Astrocyte (in vitro differentiated cells and primary cell): ENCODE data around the gene PRR15. TPM values are rescaled to one million over a fixed set of nuclear protein-coding genes. Genes with fewer than 3 reads are reported as not detected.

ENCODE experiments used
- DNase-seq: peaks from one replicate; pipeline ENCODE4 v3.0.0-alpha.2; 2010; ENCODE audit warnings: low read depth
- FAIRE-seq: peaks from 2 replicates; lab custom pipeline; 2011; peaks lifted over from hg19 to GRCh38; lab: Jason Lieb, UNC
- H2AFZ ChIP-seq: 2 replicates; pipeline ENCODE4 v1.6.0; 2012; ENCODE audit warnings: low read depth, low read length, inconsistent platforms
- H3K27ac ChIP-seq: 2 replicates; pipeline ENCODE4 v1.5.1; 2011; ENCODE audit warnings: low read depth, low read length, inconsistent platforms
- H3K27me3 ChIP-seq: 2 replicates; pipeline ENCODE4 v1.6.0; 2011; ENCODE audit warnings: low read length, inconsistent platforms; ENCODE audit not compliant: insufficient read depth
- H3K36me3 ChIP-seq: 2 replicates; pipeline ENCODE4 v1.5.1; 2011; ENCODE audit warnings: low read length, inconsistent platforms; ENCODE audit not compliant: insufficient read depth
- H3K4me1 ChIP-seq: 2 replicates; pipeline ENCODE4 v1.5.1; 2011; ENCODE audit warnings: low read length, inconsistent platforms; ENCODE audit not compliant: insufficient read depth
- H3K4me2 ChIP-seq: 2 replicates; pipeline ENCODE4 v1.6.0; 2012; ENCODE audit warnings: low read length, inconsistent platforms
- H3K4me3 ChIP-seq: 2 replicates; pipeline ENCODE4 v1.5.1; 2011; ENCODE audit warnings: low read depth, mild to moderate bottlenecking, low read length, inconsistent platforms; ENCODE audit not compliant: insufficient read depth
- H3K79me2 ChIP-seq: 2 replicates; pipeline ENCODE4 v1.6.0; 2012; ENCODE audit warnings: mild to moderate bottlenecking, low read length, inconsistent platforms; ENCODE audit not compliant: insufficient read depth
- H3K9ac ChIP-seq: 2 replicates; pipeline ENCODE4 v1.6.0; 2012; ENCODE audit warnings: mild to moderate bottlenecking, low read length, inconsistent platforms
- H3K9me3 ChIP-seq: 2 replicates; pipeline ENCODE4 v1.5.1; 2012; ENCODE audit warnings: low read depth, mild to moderate bottlenecking, low read length, inconsistent platforms; ENCODE audit not compliant: insufficient read depth
- H4K20me1 ChIP-seq: 2 replicates; pipeline ENCODE4 v1.6.0; 2012; ENCODE audit warnings: low read length, inconsistent platforms; ENCODE audit not compliant: insufficient read depth
- H3K27ac Mint-ChIP-seq: one replicate; pipeline ENCODE4 v1.8.0; 2021; ENCODE audit warnings: mild to moderate bottlenecking, mixed read lengths; ENCODE audit not compliant: unreplicated experiment
- H3K27me3 Mint-ChIP-seq: one replicate; pipeline ENCODE4 v1.8.0; 2021; ENCODE audit warnings: low read depth, mixed read lengths; ENCODE audit not compliant: unreplicated experiment
- H3K36me3 Mint-ChIP-seq: one replicate; pipeline ENCODE4 v1.8.0; 2021; ENCODE audit warnings: low read depth, mixed read lengths; ENCODE audit not compliant: unreplicated experiment
- H3K4me1 Mint-ChIP-seq: one replicate; pipeline ENCODE4 v1.8.0; 2021; ENCODE audit warnings: low read depth, mixed read lengths; ENCODE audit not compliant: unreplicated experiment
- H3K4me3 Mint-ChIP-seq: one replicate; pipeline ENCODE4 v1.8.0; 2021; ENCODE audit warnings: mild to moderate bottlenecking, moderate library complexity, mixed read lengths; ENCODE audit not compliant: unreplicated experiment
- H3K9me3 Mint-ChIP-seq: one replicate; pipeline ENCODE4 v1.8.0; 2021; ENCODE audit warnings: mild to moderate bottlenecking, mixed read lengths; ENCODE audit not compliant: unreplicated experiment
- EZH2 ChIP-seq: IDR thresholded peaks from 2 replicates; pipeline ENCODE4 v1.6.1; 2012; ENCODE audit warnings: mild to moderate bottlenecking, low read length, inconsistent platforms; ENCODE audit not compliant: insufficient read depth
- total RNA-seq: library from RNA; stranded (reverse); gene quantifications from 2 replicates; pipeline ENCODE4 v1.2.1, GENCODE V29; 2021
- TF ChIP-seq, protein P1 (sequence below): IDR thresholded peaks from 2 replicates; pipeline ENCODE4 v1.5.1; 2011; ENCODE audit warnings: low read depth, mild to moderate bottlenecking, inconsistent platforms, low read length, moderate library complexity; ENCODE audit not compliant: insufficient read depth

The PRR15 gene
- total RNA-seq, 1 donor from 2014 or later: 11.1 TPM

- no peaks in the 10 kb centered on the region for H3K79me2 ChIP-seq
- no peaks in the 10 kb centered on the region for H3K9me3 Mint-ChIP-seq
- peak overlapping the region; percentile 98 for H3K4me2 ChIP-seq
- TF ChIP-seq, protein P1, sequence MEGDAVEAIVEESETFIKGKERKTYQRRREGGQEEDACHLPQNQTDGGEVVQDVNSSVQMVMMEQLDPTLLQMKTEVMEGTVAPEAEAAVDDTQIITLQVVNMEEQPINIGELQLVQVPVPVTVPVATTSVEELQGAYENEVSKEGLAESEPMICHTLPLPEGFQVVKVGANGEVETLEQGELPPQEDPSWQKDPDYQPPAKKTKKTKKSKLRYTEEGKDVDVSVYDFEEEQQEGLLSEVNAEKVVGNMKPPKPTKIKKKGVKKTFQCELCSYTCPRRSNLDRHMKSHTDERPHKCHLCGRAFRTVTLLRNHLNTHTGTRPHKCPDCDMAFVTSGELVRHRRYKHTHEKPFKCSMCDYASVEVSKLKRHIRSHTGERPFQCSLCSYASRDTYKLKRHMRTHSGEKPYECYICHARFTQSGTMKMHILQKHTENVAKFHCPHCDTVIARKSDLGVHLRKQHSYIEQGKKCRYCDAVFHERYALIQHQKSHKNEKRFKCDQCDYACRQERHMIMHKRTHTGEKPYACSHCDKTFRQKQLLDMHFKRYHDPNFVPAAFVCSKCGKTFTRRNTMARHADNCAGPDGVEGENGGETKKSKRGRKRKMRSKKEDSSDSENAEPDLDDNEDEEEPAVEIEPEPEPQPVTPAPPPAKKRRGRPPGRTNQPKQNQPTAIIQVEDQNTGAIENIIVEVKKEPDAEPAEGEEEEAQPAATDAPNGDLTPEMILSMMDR: no peak
- no peak for TF ChIP-seq EZH2
- H3K4me1 Mint-ChIP-seq: no peaks in the 10 kb centered on the region
- H3K36me3 ChIP-seq: no peaks in the 10 kb centered on the region
- peak overlapping the region; percentile 87 for H3K4me3 Mint-ChIP-seq
- peak overlapping the region; percentile 60 for H3K9ac ChIP-seq
- no peak overlapping the region for H3K27ac Mint-ChIP-seq
- DNase-seq: no peak
- H3K9me3 ChIP-seq: no peaks in the 10 kb centered on the region
- no peak overlapping the region for H3K27ac ChIP-seq
- H3K27me3 Mint-ChIP-seq: peaks cover 4% of the 10 kb centered on the region
- no peaks in the 10 kb centered on the region for H4K20me1 ChIP-seq
- no peaks in the 10 kb centered on the region for H3K36me3 Mint-ChIP-seq
- peaks cover 24% of the 10 kb centered on the region for H3K4me1 ChIP-seq
- H3K27me3 ChIP-seq: peaks cover 37% of the 10 kb centered on the region
- FAIRE-seq: no peak
- peak overlapping the region; percentile 76 for H3K4me3 ChIP-seq
- H2AFZ ChIP-seq: peak overlapping the region; percentile 93
These were observed 2.0 kb downstream of the PRR15 start for GRCh38 chr7:29565634-29565981.

DNA sequence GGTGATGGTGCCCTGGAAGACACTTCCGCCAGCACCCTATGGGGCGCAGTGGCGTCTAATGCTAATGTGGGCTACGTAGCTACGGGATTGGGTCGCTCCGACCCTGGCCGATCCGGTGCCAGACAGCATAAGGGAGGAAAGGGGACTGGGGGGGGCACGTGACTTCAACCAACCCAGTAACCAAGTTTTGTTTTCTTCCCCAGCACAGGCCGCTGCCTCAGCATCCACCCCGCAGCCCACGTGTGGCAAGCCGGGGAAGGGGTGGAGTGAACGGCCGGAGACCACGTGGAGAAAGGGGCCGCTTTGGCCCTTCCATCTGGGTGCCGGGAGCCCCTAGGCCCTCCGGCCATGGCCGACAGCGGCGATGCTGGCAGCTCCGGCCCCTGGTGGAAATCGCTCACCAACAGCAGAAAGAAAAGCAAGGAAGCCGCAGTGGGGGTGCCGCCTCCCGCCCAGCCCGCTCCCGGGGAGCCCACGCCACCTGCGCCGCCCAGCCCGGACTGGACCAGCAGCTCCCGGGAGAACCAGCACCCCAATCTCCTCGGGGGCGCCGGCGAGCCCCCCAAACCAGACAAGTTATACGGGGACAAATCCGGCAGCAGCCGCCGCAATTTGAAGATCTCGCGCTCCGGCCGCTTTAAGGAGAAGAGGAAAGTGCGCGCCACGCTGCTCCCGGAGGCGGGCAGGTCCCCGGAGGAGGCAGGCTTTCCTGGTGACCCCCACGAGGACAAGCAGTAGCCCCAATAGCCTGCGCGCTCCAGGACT, 2.5 kb downstream of the PRR15 start:
- peaks cover 24% of the 10 kb centered on the region for H3K4me1 ChIP-seq
- Mint-ChIP-seq H3K4me1 (no peaks in the 10 kb centered on the region), H3K36me3 (no peaks in the 10 kb centered on the region), H3K4me3 (peak overlapping the region; percentile 46), H3K9me3 (no peaks in the 10 kb centered on the region), H3K27ac (no peak overlapping the region), H3K27me3 (peaks cover 4% of the 10 kb centered on the region)
- FAIRE-seq: no peak
- no peaks in the 10 kb centered on the region for H3K9me3 ChIP-seq
- peaks cover 37% of the 10 kb centered on the region for H3K27me3 ChIP-seq
- no peak overlapping the region for H3K27ac ChIP-seq
- peak overlapping the region; percentile 98 for H3K4me2 ChIP-seq
- DNase-seq: no peak
- H3K79me2 ChIP-seq: no peaks in the 10 kb centered on the region
- H4K20me1 ChIP-seq: no peaks in the 10 kb centered on the region
- H3K9ac ChIP-seq: peak overlapping the region; percentile 41
- peak; percentile 67 for TF ChIP-seq EZH2
- TF ChIP-seq, protein P1: no peak
- H3K4me3 ChIP-seq: peak overlapping the region; percentile 48
- H3K36me3 ChIP-seq: no peaks in the 10 kb centered on the region
- peak overlapping the region; percentile 86 for H2AFZ ChIP-seq

DNA sequence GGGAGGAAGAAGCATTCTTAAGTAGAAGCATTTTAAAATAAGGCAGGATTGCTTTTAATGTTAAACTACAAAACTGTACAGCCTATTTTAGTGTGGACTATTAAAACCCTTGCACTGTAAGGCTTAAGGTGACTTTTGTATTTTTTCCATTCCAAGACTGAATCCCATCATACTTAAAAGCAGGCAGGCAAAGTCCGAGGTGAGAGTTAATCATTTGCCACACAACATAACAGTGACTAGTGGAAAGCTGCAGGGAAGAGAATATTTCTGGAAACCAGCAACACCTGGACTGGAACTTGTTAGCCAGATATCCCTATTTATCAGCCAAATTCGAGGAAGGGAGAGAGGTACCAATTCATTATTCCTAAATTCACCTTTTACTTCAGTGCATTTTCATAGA, 3.5 kb downstream of the PRR15 start:
- H2AFZ ChIP-seq: no peak overlapping the region
- Mint-ChIP-seq H3K9me3 (no peaks in the 10 kb centered on the region), H3K4me3 (no peak overlapping the region), H3K27ac (no peak overlapping the region), H3K27me3 (peaks cover 4% of the 10 kb centered on the region), H3K4me1 (no peaks in the 10 kb centered on the region), H3K36me3 (no peaks in the 10 kb centered on the region)
- no peak overlapping the region for H3K4me2 ChIP-seq
- no peak for DNase-seq
- no peak overlapping the region for H3K27ac ChIP-seq
- H3K79me2 ChIP-seq: no peaks in the 10 kb centered on the region
- peaks cover 24% of the 10 kb centered on the region for H3K4me1 ChIP-seq
- H3K27me3 ChIP-seq: peaks cover 38% of the 10 kb centered on the region
- no peak overlapping the region for H3K4me3 ChIP-seq
- no peaks in the 10 kb centered on the region for H3K36me3 ChIP-seq
- FAIRE-seq: no peak
- no peaks in the 10 kb centered on the region for H4K20me1 ChIP-seq
- H3K9me3 ChIP-seq: no peaks in the 10 kb centered on the region
- no peak overlapping the region for H3K9ac ChIP-seq
- TF ChIP-seq EZH2: no peak
- TF ChIP-seq, protein P1: no peak
